K562 (cell line): ENCODE data around the gene JSRP1. TPM values are rescaled to one million over a fixed set of nuclear protein-coding genes. Genes with fewer than 3 reads are reported as not detected.

ENCODE experiments used
- BMI1 ChIP-seq: fragments of 150-350 bp; IDR thresholded peaks from 2 replicates; pipeline ENCODE4 v1.6.1; 2014; ENCODE audit warnings: low read length
- HCFC1 ChIP-seq: IDR thresholded peaks from 2 replicates; pipeline ENCODE4 v1.6.1; 2012; ENCODE audit warnings: low read depth, low read length, improper control_type of control experiment
- HDAC3 ChIP-seq: fragments of 450-650 bp; IDR thresholded peaks from 2 replicates; pipeline ENCODE4 v1.6.1; 2018; ENCODE audit warnings: borderline replicate concordance, mild to moderate bottlenecking, moderate library complexity; ENCODE audit not compliant: partially characterized antibody
- HDAC6 ChIP-seq: IDR thresholded peaks from 2 replicates; pipeline ENCODE4 v1.6.1; 2012; ENCODE audit warnings: low read depth, mild to moderate bottlenecking, control low read depth, inconsistent platforms, low read length, moderate library complexity
- MAZ ChIP-seq, 2 experiments: fragments of 450-650 bp in 1 of 2; sonication (generic) in 1 of 2; formaldehyde crosslinking; IDR thresholded peaks in 1 of 2; conservative IDR thresholded peaks in 1 of 2; 2 replicates each; pipeline versions ENCODE4 v1.4.0 to v1.5.0; 2020; ENCODE audit warnings: mild to moderate bottlenecking in 1 of 2, missing genetic modification reagents in 1 of 2
- MTA2 ChIP-seq: fragments of 450-650 bp; IDR thresholded peaks from 2 replicates; pipeline ENCODE4 v1.6.1; 2016; ENCODE audit warnings: low read depth
- POLR2G ChIP-seq: fragments of 200-400 bp; formaldehyde crosslinking; IDR thresholded peaks from 2 replicates; pipeline ENCODE4 v1.6.1; 2017; ENCODE audit warnings: low read depth, mild to moderate bottlenecking, antibody characterized with exemption, low read length, moderate library complexity
- PRMT5 ChIP-seq: sonication (generic); formaldehyde crosslinking; IDR thresholded peaks from 2 replicates; pipeline ENCODE4 v1.5.0; 2020; ENCODE audit warnings: missing genetic modification reagents
- RBFOX2 ChIP-seq: fragments of 200-400 bp; formaldehyde crosslinking; IDR thresholded peaks from 2 replicates; pipeline ENCODE4 v1.6.1; 2017; ENCODE audit warnings: low read depth, mild to moderate bottlenecking, low read length, moderate library complexity
- RBM22 ChIP-seq: fragments of 200-400 bp; formaldehyde crosslinking; IDR thresholded peaks from 2 replicates; pipeline ENCODE4 v1.6.1; 2018; ENCODE audit warnings: low read length, low read depth; ENCODE audit not compliant: poor library complexity, severe bottlenecking
- SREBF1 ChIP-seq: fragments of 150-350 bp; IDR thresholded peaks from 2 replicates; pipeline ENCODE4 v1.6.1; 2014; ENCODE audit warnings: antibody characterized with exemption, low read depth, low read length, borderline replicate concordance
- TRIM24 ChIP-seq, 2 experiments: fragments of 450-650 bp; IDR thresholded peaks; 2 replicates each; pipeline ENCODE4 v1.6.1; 2016
- ZNF277 ChIP-seq: fragments of 250-450 bp; sonication (Bioruptor Pico); IDR thresholded peaks from 2 replicates; pipeline ENCODE4 v1.8.0; 2022; ENCODE audit warnings: inconsistent platforms, mild to moderate bottlenecking, moderate library complexity, borderline replicate concordance
- polyA plus RNA-seq, 8 experiments: library from polyadenylated mRNA; depleted of rRNA in 4 of 8; stranded (reverse) in 5 of 8; unstranded in 3 of 8; fragments of >200 nt; fragmentation: Nextera tagmentation in 2 of 8; fragmentation: Illumina TruSeq in 1 of 8; extraction: Ambion mirVana in 2 of 8; extraction: Trizol in 1 of 8; gene quantifications; 2 replicates each; pipeline versions ENCODE4 v1.2.1 to v1.2.3, GENCODE V29; 2011 to 2014; ENCODE audit warnings: inconsistent platforms in 1 of 8, missing spikeins in 1 of 8
- total RNA-seq, 7 experiments: library from RNA; depleted of rRNA in 6 of 7; stranded (reverse); fragments of >200 nt in 6 of 7; fragmentation: Illumina TruSeq in 2 of 7; extraction: Trizol in 2 of 7; gene quantifications; 2 replicates each; pipeline versions ENCODE4 v1.2.1 to v1.2.3, GENCODE V29; 2011 to 2021; ENCODE audit warnings: low replicate concordance in 1 of 7
- TF ChIP-seq, protein P1 (sequence below): fragments of 450-650 bp; IDR thresholded peaks from 2 replicates; pipeline ENCODE4 v1.7.1; 2018; ENCODE audit warnings: mild to moderate bottlenecking, low read depth; ENCODE audit not compliant: partially characterized antibody
- TF ChIP-seq, protein P2 (sequence below): sonication (generic); formaldehyde crosslinking; IDR thresholded peaks from 2 replicates; pipeline ENCODE4 v1.8.1; 2023; ENCODE audit warnings: mild to moderate bottlenecking, missing genetic modification reagents
- TF ChIP-seq, protein P3 (sequence below): fragments of 450-650 bp; formaldehyde crosslinking; IDR thresholded peaks from 2 replicates; pipeline ENCODE4 v1.4.0; 2022; ENCODE audit warnings: missing genetic modification characterization

The JSRP1 gene
- total and polyA plus RNA-seq, 9 of the 15 experiments (the other 6 are each of a cell fraction or from before 2014, with no cell fraction given): 0.08 to 1.2 (median 0.51) TPM; not detected in 4

GRCh38 chr19:2273356-2274184 lies 17.4 kb upstream of the JSRP1 start (continued):
- TF ChIP-seq, protein P1, sequence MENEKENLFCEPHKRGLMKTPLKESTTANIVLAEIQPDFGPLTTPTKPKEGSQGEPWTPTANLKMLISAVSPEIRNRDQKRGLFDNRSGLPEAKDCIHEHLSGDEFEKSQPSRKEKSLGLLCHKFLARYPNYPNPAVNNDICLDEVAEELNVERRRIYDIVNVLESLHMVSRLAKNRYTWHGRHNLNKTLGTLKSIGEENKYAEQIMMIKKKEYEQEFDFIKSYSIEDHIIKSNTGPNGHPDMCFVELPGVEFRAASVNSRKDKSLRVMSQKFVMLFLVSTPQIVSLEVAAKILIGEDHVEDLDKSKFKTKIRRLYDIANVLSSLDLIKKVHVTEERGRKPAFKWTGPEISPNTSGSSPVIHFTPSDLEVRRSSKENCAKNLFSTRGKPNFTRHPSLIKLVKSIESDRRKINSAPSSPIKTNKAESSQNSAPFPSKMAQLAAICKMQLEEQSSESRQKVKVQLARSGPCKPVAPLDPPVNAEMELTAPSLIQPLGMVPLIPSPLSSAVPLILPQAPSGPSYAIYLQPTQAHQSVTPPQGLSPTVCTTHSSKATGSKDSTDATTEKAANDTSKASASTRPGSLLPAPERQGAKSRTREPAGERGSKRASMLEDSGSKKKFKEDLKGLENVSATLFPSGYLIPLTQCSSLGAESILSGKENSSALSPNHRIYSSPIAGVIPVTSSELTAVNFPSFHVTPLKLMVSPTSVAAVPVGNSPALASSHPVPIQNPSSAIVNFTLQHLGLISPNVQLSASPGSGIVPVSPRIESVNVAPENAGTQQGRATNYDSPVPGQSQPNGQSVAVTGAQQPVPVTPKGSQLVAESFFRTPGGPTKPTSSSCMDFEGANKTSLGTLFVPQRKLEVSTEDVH: peak; percentile 93
- TF ChIP-seq TRIM24 (IDR thresholded peaks at IDR 0.05): peak in 1 of 2 experiments; percentile 43; a peak in 2 of 4 replicates
- no peak for TF ChIP-seq HDAC3
- 0 out of 2 replicates have a peak, but pooled peaks have one; percentile 49 for TF ChIP-seq SREBF1
- no peak for TF ChIP-seq PRMT5 (CRISPR knock-in tag)
- peak; percentile 87 to 91 for TF ChIP-seq MAZ (CRISPR knock-in tag; conservative IDR thresholded peaks at IDR 0.05 in 1 of 2, IDR thresholded peaks at IDR 0.05 in 1 of 2)
- TF ChIP-seq RBFOX2: peak; percentile 84
- TF ChIP-seq HCFC1: peak; percentile 95
- no peak for TF ChIP-seq ZNF277 (CRISPR knock-in tag)
- TF ChIP-seq, protein P2, sequence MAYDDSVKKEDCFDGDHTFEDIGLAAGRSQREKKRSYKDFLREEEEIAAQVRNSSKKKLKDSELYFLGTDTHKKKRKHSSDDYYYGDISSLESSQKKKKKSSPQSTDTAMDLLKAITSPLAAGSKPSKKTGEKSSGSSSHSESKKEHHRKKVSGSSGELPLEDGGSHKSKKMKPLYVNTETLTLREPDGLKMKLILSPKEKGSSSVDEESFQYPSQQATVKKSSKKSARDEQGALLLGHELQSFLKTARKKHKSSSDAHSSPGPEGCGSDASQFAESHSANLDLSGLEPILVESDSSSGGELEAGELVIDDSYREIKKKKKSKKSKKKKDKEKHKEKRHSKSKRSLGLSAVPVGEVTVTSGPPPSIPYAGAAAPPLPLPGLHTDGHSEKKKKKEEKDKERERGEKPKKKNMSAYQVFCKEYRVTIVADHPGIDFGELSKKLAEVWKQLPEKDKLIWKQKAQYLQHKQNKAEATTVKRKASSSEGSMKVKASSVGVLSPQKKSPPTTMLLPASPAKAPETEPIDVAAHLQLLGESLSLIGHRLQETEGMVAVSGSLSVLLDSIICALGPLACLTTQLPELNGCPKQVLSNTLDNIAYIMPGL (CRISPR knock-in tag): 0 out of 2 replicates have a peak, but pooled peaks have one; percentile 63
- peak; percentile 63 for TF ChIP-seq MTA2
- peak; percentile 83 for TF ChIP-seq POLR2G
- TF ChIP-seq, protein P3, sequence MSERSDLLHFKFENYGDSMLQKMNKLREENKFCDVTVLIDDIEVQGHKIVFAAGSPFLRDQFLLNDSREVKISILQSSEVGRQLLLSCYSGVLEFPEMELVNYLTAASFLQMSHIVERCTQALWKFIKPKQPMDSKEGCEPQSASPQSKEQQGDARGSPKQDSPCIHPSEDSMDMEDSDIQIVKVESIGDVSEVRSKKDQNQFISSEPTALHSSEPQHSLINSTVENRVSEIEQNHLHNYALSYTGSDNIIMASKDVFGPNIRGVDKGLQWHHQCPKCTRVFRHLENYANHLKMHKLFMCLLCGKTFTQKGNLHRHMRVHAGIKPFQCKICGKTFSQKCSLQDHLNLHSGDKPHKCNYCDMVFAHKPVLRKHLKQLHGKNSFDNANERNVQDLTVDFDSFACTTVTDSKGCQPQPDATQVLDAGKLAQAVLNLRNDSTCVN (CRISPR knock-in tag): peak; percentile 19; the same call in 1 of the 2 replicates
- TF ChIP-seq HDAC6: peak; percentile 27; the same call in 1 of the 2 replicates
- no peak for TF ChIP-seq BMI1
- peak; percentile 98 for TF ChIP-seq RBM22
